ENCODE results near the gene CTAG2.
"Not testable (repeated sequence)": the region's sequence is repeated elsewhere in the genome, so short reads cannot be mapped to it uniquely, and the experiment has no call there.

Gene CTAG2

GRCh38 chrX:154653413-154653812 lies at the start of gene CTAG2:
TSS of gene CTAG2 (minus strand) at chrX:154653579. CDS start at chrX:154653515, 64 bp downstream.
- H3K4me3 ChIP-seq (ENCODE audit: low read depth, low read length); DNase-seq (ENCODE audit: low read depth, low spot score); in situ Hi-C loops (cut with HindIII; ENCODE audit: low sequenced_read_pairs): not testable (repeated sequence)

- TF ChIP-seq CTCF (IDR thresholded peaks at IDR 0.05; ENCODE audit: low read depth, low read length): no peak
- no peak overlapping the region for H3K4me3 ChIP-seq (ENCODE audit: low read depth, low read length)
- no peak for DNase-seq (ENCODE audit: low read depth, low spot score)
- in situ Hi-C loops (cut with HindIII; ENCODE audit: low sequenced_read_pairs): no loop called here
These were observed 45.4 kb upstream of the CTAG2 start for GRCh38 chrX:154698630-154699248.

GRCh38 chrX:154696676-154697045 lies 43.3 kb upstream of the CTAG2 start:
- no peak for TF ChIP-seq CTCF (IDR thresholded peaks at IDR 0.05; ENCODE audit: low read depth, low read length)
- DNase-seq (ENCODE audit: low read depth, low spot score): no peak
- H3K4me3 ChIP-seq (ENCODE audit: low read depth, low read length): no peak overlapping the region
- in situ Hi-C loops (cut with HindIII; ENCODE audit: low sequenced_read_pairs): no loop called here

GRCh38 chrX:154695911-154696675 lies 42.7 kb upstream of the CTAG2 start:
- no peak for TF ChIP-seq CTCF (IDR thresholded peaks at IDR 0.05; ENCODE audit: low read depth, low read length)
- H3K4me3 ChIP-seq (ENCODE audit: low read depth, low read length): no peak overlapping the region
- DNase-seq (ENCODE audit: low read depth, low spot score): peak; percentile 61
- in situ Hi-C loops (cut with HindIII; ENCODE audit: low sequenced_read_pairs): no loop called here

GRCh38 chrX:154693394-154693793 lies 40.0 kb upstream of the CTAG2 start:
- TF ChIP-seq CTCF (IDR thresholded peaks at IDR 0.05; ENCODE audit: low read depth, low read length): no peak
- no peak overlapping the region for H3K4me3 ChIP-seq (ENCODE audit: low read depth, low read length)
- in situ Hi-C loops (cut with HindIII; ENCODE audit: low sequenced_read_pairs): no loop called here
- DNase-seq (ENCODE audit: low read depth, low spot score): no peak

- H3K4me3 ChIP-seq (ENCODE audit: low read depth, low read length); DNase-seq (ENCODE audit: low read depth, low spot score); in situ Hi-C loops (cut with HindIII; ENCODE audit: low sequenced_read_pairs): not testable (repeated sequence)
These were observed 37.1 kb upstream of the CTAG2 start for GRCh38 chrX:154690438-154690837.

GRCh38 chrX:154672084-154672483 lies 18.7 kb upstream of the CTAG2 start:
- H3K4me3 ChIP-seq (ENCODE audit: low read depth, low read length); DNase-seq (ENCODE audit: low read depth, low spot score); in situ Hi-C loops (cut with HindIII; ENCODE audit: low sequenced_read_pairs): not testable (repeated sequence)

- DNase-seq (ENCODE audit: low read depth, low spot score); in situ Hi-C loops (cut with HindIII; ENCODE audit: low sequenced_read_pairs); H3K4me3 ChIP-seq (ENCODE audit: low read depth, low read length): not testable (repeated sequence)
These were observed 17.5 kb upstream of the CTAG2 start for GRCh38 chrX:154670848-154671247.

Data from astrocyte of the spinal cord (primary cell).